Dedifferentiated amniotic fluid mesenchymal stem cell (primary cell): ENCODE measurements around the gene BPTF.
"Not testable (repeated sequence)": the region's sequence is repeated elsewhere in the genome, so short reads cannot be mapped to it uniquely, and the experiment has no call there.

Experiments used
- DNase-seq: peaks from one replicate; pipeline ENCODE4 v3.0.0-alpha.2; 2016; ENCODE audit errors: extremely low spot score

The BPTF gene

GRCh38 chr17:68004201-68004600, 178.9 kb downstream of the BPTF start:
- no peak for DNase-seq

DNA sequence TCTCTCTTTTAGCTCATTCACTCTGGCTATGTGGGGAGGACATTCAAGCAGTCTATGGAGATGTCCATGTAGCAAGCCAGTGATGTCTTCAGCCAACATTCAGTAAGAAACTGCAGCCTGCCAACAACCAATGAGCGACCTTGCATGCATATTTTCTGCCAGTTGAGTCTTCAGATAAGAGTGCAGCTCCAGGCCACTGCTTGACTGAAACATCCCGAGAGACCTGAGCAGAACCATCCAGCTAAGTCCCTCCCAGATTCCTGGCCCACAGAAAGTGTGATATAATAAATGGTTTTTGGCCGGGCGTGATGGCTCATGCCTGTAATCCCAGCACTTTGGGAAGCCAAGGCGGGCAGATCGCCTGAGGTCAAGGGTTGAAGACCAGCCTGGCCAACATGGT, 181.5 kb downstream of the BPTF start:
- no peak for DNase-seq

DNA sequence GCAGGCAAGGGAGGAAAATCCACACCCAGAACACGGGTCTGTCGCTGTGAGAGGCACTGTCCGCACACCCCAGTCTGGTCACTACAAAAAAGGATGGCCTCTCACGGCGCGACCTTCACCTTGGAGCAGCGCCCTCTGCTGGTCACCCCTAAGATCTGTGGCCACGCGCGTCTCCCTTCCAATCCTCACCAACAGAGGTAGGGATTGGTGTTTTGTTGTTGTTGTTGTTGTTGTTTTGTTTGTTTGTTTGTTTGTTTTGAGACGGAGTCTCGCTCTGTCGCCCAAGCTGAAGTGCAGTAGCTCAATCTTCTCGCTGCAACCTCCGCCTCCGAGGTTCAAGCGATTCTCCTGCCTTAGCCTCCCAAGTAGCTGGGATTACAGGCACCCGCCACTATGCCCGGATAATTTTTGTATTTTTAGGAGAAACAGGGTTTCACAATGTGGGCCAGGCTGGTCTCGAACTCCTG, 185.9 kb downstream of the BPTF start:
- DNase-seq: no peak

- no peak for DNase-seq
Observed at GRCh38 chr17:68013385-68013784, 188.1 kb downstream of the BPTF start.

GRCh38 chr17:68015081-68015723, 189.9 kb downstream of the BPTF start:
- DNase-seq: no peak

DNA sequence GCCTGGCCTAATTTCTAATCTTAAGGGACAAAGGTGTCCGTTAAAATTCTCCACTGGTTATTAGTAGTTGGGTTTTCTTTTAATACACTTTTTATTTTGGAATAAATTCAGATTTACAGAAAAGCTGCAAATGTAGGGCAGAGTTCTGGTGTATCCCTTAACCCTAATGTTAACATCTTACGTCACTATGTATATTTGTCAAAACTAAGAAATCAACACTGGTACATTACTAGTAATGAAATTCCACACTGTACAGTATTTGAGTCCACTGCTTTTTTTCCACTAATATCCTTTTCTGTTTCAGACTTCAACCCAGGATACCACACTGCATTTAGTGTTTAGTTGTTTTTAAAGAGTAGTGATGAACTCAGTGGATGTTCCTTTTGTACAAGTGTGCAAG, 191.5 kb downstream of the BPTF start:
- no peak for DNase-seq

DNA sequence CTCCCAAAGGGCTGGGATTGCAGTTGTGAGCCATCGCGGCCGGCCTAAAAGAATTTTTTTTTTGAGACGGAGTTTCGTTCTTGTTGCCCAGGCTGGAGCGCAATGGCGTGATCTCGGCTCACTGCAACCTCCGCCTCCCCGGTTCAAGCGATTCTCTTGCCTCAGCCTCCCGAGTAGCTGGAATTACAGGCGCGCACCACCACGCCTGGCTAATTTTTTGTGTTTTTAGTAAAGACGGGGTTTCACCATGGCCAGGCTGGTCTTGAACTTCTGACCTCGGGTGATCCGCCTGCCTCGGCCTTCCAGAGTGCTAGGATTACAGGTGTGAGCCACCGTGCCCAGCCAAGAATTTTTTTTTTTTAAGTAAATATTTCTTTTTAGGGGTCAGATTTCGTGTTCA, 193.2 kb downstream of the BPTF start:
- DNase-seq: not testable (repeated sequence)

GRCh38 chr17:68019336-68019674, 194.0 kb downstream of the BPTF start:
- no peak for DNase-seq

- DNase-seq: peak; percentile 89
Observed at GRCh38 chr17:68019675-68020408, 194.5 kb downstream of the BPTF start.

DNA sequence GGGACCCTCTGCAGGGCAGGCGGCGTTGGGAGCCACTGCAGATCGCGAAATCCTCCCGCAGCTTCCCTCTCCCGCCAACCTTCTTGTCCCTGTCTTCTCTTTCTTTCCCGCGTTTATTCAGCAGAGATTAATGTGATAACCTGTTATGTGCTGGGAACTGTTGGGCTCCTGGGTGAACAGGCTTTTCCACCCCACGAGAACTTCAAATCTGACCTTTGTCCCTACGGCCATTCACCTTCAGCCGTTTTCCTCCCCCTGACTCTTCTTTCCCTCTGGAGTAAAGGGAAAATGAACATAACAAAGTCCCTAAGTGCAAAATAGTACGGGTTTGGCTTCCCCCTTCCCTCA, 195.1 kb downstream of the BPTF start:
- DNase-seq: no peak

DNA sequence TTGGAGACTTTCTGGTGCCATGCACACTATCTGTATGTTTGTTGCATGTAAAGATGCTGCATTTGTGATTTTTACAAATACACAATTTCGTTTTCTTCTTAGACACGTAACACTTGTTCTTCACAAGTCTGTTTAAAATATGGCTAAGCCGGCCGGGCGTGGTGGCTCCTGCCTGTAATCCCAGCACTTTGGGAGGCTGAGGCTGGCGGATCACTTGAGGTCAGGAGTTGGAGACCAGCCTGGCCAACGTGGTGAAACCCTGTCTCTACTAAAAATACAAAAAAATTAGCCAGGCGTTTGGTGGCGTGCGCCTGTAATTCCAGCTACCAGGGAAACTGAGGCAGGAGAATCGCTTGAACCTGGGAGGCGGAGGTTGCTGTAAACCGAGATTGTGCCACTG, 195.5 kb downstream of the BPTF start:
- not testable (repeated sequence) for DNase-seq

DNA sequence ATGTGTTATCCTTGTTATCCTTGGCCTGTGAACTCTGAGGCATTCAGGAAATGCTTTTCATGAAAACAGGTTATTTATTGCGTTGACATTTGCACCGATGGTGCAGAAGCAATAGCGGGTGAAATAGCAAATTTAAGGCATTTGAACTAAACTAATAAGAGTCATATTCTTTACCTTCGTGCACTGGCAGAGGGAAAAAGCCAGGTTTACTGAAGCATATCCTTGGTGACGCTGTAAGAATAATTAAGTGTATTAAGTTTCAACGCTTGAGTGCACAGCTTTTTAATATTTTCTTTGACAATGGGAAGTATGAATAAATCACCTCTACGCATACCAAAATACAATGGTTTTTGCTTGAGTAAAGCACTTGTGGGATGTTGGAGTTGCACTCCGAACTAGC, 196.7 kb downstream of the BPTF start:
- DNase-seq: no peak

- DNase-seq: not testable (repeated sequence)
Observed at GRCh38 chr17:68022547-68022946, 197.2 kb downstream of the BPTF start.

DNA sequence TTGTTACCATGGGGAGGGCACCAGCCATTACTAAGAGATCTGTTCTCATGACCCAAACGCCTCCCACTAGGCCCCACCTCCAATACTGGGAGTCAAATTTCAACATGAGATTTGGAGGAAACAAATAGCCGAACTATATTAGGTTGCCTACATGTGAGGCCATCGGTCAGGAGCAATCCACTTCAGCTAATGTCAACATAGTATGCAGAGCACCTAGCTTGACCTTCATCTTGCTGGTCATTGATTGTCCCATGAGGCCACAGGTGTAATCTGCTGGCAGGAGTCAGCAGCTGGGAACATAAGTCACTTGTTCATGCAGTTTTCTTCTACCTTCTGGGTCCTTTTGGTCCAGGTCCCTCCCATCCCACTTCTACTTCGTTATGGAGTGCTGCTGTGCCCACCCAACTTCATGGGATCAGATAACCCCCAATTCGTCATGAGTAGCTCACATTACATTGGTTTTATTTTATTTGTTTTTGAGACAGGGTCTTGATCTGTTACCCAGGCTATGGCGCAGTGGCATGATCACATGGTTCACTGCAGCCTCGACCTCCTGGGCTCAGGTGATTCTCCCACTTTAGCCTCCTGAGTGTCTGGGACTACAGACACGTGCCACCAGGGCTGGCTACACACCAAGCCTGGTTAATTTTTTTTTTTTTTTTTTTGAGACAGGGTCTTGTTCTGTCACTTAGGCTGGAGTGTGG, 204.4 kb downstream of the BPTF start:
- DNase-seq: no peak
